Stimulated activated CD8-positive, alpha-beta memory T cell treated with anti-CD3 and anti-CD28 coated beads, Interleukin-15, amount 100 ng/mL, for 4 hours (primary cell): ENCODE data around the gene WAC.

Source experiments
- DNase-seq, 2 donors: peaks; one replicate each; pipeline ENCODE4 v3.0.0-alpha.2; 2020; ENCODE audit warnings: low read depth in 2 of 2

Gene WAC

DNA sequence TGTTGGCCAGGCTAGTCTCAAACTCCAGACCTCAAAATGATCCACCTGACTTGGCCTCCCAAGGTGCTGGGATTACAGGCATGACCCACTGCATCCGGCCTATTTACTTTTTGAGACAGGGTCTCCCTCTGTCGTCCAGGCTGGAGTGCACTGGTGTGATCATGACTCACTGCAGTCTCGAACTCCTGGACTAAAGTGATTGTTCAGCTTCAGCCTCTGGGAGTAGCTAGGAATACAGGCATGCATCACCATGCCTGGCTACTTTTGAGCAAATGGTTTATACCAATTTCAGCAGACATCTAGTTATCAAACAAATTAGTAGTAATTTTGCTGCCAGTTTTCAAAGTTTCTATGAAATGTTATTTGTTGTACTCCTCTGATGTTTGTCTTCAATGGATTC is 2.2 kb upstream of the WAC start:
- no peak for DNase-seq

- no peak for DNase-seq
These were observed 257 bp downstream of the WAC start for GRCh38 chr10:28533186-28533564.

DNA sequence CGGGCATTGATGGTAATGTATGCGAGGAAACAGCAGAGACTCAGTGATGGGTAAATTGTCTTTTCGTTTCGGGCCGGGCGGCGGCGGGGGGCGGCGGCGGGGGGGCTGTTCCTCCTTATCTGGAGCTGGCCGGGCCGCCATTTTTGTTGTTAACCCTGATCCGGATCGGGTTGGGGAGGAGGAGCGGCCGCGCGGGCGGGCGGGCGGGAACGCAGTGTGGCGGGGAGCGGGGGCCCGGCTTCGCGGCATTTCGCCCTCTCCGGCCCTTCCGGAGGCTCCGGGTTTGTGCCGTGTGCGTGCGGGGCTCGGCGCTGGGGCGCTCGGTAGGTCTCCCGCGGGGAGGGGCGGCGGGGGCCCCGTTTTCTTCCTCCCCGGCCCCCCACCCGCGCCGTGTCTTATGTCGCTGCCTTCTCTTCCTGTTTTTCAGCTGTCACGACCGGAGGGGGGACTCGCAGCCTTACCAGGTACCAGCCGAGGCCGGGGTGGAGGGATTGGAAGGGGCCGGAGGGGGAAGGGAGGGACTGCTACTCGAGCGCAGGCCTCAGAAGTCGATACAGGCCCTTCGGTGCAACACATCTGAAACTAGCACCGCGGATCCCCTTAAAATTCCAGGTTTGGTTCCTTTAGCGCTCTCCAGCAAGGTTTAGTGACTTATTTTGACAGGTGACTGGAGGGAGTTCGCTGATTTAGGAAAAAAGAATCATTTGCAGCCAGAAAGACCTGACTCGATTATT is 820 bp downstream of the WAC start:
- DNase-seq, result peak; percentile 46 to 49

DNA sequence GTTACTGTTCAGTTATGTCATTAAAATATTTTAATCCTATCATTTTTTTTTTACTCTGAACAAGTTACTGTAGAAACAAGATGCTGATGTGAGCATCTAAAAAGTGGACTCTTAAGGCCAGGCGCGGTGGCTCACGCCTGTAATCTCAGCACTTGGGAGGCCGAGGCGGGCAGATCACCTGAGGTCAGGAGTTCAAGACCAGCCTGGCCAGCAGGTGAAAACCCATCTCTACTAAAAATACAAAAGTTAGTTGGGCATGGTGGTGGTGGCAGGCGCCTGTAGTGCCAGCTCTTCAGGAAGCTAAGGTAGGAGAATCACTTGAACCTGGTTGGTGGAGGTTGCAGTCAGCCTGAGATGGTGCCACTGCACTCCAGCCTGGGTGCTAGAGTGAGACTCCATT is 2.9 kb downstream of the WAC start:
- DNase-seq, result no peak

- DNase-seq, result no peak
These were observed 5.7 kb downstream of the WAC start for GRCh38 chr10:28538595-28538994.

GRCh38 chr10:28540145-28540544 is 7.2 kb downstream of the WAC start:
- no peak for DNase-seq

GRCh38 chr10:28541717-28542365 is 8.9 kb downstream of the WAC start:
- DNase-seq, result no peak

DNA sequence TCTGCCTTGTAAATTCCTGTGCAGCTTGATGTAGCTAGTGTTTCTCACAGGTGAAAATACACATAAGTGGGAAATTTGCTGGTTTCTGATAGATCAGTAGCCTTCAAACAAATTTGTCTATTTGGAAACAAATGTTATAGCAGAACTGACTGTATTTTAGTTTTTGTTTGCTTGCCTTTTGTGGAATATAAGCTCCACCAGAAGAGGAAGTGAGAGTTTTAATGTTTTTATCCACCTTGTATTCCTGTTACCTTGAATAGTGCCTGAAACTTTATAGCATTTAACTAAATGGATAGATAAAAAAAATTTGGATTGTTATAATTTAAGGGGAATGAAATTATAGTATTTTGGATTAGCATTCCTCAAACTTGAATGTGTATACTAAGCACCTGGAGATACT is 9.8 kb downstream of the WAC start:
- no peak for DNase-seq

DNA sequence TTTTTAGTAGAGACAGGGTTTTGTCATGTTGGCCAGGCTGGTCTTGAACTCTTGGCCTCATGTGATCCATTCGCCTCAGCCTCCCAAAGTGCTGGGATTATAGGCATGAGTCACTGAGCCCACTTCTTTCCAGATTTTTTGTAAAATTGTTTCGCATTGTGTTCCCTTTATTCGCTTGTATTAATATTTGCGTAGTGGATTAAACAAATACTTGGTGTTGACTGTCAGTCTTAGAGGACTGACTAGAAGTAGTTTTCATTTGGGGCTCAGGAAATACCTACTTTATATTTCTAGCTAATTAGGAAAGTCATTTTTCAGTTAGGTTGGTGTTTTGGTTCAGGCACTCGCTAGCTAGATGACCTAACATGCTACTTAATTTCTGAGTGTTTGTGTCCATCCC is 11.1 kb downstream of the WAC start:
- DNase-seq, result no peak

- no peak for DNase-seq
These were observed 13.2 kb downstream of the WAC start for GRCh38 chr10:28545967-28546644.

DNA sequence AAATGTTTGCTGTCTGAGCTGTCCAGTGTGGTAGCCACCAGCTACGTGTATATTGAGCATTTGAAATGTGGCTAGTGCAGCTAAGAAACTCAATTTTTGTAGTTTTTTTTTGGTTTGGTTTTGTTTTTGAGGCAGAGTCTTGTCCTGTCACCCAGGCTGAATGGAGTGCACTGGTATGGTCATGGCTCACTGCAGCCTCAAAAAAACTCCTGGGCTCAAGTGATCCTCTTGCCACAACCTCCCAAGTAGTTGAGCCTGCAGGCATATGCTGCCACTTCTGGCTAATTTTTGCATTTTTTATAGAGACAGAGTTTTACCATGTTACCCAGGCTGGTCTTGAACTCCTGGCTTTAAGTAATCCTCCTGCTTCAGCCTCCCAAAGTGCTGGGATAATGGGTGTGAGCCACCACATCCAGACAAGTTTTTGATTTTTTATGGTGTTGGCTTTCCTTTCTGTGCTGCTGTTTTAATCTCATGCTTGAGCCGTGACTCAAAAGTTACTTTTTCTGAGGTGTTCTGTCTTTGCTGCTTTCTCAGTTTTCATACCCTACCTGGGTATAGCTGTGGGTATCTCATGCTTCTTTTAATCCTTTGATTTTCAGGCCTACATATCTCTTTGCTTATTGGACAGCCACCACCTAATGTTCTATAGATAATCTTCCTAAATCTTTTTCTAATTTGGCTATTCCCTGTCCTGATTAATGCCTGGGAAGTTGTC is 16.0 kb downstream of the WAC start:
- no peak for DNase-seq

DNA sequence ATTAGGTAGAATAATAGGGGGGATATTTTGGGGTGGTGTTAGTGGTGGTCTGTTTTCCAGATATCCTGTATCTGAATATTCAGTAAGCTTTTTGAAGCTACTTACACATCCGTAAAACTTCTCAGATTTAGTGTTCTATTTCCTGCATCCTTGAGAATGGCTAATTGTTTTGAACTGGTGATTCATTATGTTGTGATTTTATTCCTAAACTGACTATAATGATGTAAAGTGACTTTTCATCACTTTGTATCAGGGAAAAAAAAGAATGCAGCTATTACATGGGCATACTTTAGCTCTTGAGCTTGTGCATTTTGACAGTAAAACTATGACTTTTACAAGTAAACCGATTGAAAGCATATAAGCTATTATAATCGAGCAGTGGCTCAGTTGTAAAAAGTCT is 18.2 kb downstream of the WAC start:
- no peak for DNase-seq

DNA sequence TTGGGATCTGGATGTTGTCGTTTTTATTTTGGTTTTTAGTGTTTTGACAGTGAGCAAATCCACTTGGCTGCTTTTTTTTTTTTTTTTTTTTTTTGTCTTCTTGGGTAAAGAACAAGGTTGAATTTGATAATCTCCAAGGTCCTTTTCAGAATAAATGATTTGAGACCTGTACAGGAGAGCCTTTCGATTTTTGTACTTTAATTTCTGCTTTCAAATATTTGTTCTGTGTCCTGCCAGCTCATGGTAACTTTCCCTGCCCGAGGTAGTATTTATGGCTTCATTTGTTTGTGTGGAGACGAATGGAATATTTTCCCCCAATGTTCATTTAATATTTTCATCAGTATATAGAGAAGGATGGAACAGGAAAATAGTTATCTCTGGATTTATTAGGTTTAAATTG is 19.9 kb downstream of the WAC start:
- DNase-seq, result no peak

DNA sequence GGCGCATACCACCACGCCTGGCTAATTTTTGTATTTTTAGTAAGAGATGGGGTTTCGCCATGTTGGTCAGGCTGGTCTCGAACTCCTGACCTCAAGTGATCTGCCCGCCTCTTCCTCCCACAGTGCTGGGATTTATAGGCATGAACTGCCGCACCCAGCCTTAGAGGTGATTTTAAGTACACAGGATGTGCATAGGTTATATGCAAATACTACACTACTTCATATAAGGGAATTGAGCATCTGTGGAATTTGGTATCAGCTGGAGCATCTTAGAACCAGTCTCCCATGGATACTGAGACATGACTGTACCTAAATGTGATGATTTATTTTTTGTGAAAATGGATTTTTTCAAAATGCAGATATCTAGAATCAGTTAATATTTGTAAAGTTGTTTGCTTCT is 21.1 kb downstream of the WAC start:
- no peak for DNase-seq

GRCh38 chr10:28554952-28555351 is 22.0 kb downstream of the WAC start:
- DNase-seq, result no peak

DNA sequence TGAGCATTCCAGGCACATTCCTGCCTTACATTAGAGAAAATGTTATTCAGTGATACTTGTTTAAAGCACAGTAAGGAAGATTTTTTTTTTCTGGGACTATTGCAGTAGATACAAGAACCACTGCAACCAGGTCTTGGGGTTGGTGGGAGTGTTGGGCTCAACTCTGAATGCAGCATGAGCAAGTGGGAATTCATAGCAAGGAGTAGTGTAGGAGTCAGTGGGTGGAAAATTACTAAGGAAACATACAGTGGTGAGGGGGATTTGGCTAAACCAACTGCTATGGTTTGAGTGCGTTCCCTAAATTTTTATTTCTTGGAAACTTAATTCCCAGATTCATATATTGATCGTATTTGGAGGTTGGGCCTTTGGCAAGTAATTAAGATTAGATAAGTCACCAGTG is 22.4 kb downstream of the WAC start:
- no peak for DNase-seq

GRCh38 chr10:28556142-28556541 is 23.2 kb downstream of the WAC start:
- DNase-seq, result no peak

- DNase-seq, result no peak
These were observed 25.3 kb downstream of the WAC start for GRCh38 chr10:28558186-28558585.

DNA sequence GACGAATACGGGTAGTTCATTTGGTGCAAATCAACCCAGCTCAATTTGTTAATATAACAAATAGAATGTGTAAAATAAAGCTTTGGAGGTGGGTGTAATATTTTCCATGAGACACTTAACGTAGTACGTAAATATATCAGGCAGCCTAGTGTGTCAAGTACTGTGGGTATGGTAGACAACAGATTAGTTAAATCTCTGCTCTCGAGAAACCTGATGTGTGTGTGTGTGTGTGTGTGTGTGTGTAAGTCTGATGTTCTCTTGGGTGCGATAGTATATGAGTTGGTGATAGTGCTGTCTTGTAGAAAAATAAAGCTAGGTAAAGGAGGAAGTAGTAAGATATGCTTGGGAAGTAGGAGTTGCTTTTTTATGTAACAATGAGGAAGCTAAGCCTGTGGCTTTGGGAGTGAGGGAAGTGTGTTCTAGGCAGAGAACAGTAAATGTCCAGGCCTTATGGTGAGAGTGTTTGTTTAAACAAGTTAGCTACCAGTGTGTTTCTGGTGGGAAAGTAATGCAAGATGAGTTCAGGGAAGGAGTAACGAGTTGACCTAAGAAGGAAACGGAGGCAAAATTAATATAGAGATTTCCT is 26.1 kb downstream of the WAC start:
- DNase-seq, result no peak

DNA sequence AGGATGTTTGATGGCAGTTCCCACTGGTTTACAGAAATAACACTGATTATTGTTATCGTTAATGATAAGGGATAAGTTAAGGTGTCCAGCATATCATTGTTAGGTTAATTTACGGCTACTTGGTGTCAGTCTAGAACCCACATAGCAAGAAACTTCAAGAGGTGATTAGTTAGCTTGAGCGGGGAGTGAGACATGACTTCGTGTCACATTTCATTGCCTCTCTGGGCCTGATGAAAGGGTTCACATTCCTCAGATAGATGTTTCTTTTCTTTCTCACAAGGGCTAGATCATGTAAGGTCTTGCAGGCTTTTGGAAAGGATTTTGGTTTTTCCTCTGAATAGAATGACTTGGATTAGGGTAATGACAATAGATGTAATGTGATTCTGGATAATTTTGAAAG is 26.7 kb downstream of the WAC start:
- no peak for DNase-seq

- no peak for DNase-seq
These were observed 27.7 kb downstream of the WAC start for GRCh38 chr10:28560617-28561016.

GRCh38 chr10:28561531-28561930 is 28.6 kb downstream of the WAC start:
- DNase-seq, result no peak
